Hepatocyte (in vitro differentiated cells): ENCODE measurements around the gene CARD10.

ENCODE experiments used
- EZH2 ChIP-seq: fragments of 200-600 bp; sonication (generic); IDR thresholded peaks from 2 replicates; pipeline ENCODE4 v1.6.1; 2016; ENCODE audit warnings: antibody characterized with exemption, mild to moderate bottlenecking, borderline replicate concordance
- TF ChIP-seq, protein P1 (sequence below): fragments of 200-600 bp; sonication (generic); IDR thresholded peaks from 2 replicates; pipeline ENCODE4 v1.5.1; 2016; ENCODE audit warnings: antibody characterized with exemption, mild to moderate bottlenecking; ENCODE audit not compliant: poor library complexity

DNA sequence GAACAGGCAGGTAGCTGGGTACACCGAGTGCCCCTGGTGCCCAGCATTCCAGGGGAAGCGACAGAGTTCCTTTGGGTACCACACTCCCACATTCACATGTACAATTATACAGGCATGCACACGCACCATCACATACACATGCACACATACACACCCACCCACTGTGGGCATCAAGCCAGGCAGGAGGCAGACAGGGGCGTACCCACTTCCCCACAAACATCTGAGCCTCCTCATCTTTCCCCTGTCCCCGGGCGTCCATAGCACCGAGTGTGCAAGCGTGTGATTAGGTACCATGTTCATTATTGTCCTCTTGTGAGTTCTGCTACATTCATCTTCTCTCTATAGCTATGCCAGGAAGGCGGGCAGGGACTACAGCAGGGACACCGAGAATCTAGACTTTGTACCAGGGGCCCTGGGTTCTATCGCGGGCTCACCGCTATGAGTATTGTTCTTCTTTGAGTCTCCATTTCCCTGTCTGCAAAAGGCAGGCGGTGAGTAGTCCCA is 2.1 kb upstream of the CARD10 start:
- TF ChIP-seq, protein P1, sequence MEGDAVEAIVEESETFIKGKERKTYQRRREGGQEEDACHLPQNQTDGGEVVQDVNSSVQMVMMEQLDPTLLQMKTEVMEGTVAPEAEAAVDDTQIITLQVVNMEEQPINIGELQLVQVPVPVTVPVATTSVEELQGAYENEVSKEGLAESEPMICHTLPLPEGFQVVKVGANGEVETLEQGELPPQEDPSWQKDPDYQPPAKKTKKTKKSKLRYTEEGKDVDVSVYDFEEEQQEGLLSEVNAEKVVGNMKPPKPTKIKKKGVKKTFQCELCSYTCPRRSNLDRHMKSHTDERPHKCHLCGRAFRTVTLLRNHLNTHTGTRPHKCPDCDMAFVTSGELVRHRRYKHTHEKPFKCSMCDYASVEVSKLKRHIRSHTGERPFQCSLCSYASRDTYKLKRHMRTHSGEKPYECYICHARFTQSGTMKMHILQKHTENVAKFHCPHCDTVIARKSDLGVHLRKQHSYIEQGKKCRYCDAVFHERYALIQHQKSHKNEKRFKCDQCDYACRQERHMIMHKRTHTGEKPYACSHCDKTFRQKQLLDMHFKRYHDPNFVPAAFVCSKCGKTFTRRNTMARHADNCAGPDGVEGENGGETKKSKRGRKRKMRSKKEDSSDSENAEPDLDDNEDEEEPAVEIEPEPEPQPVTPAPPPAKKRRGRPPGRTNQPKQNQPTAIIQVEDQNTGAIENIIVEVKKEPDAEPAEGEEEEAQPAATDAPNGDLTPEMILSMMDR, result no peak
- TF ChIP-seq EZH2, result no peak
